HepG2 (cell line): ENCODE results near the gene DNAJC30. TPM values are rescaled to one million over a fixed set of nuclear protein-coding genes. Genes with fewer than 3 reads are reported as not detected.

Experiments
- ASH2L ChIP-seq: fragments of 300-600, 200-600 bp; sonication (generic); IDR thresholded peaks from 2 replicates; pipeline ENCODE4 v1.7.0; 2017; ENCODE audit warnings: low read depth, mild to moderate bottlenecking, moderate library complexity, mixed read lengths, low read length; ENCODE audit not compliant: insufficient read length
- FOXA1 ChIP-seq, 2 experiments: fragments of 450-650 bp in 1 of 2; sonication (generic) in 1 of 2; formaldehyde crosslinking in 1 of 2; IDR thresholded peaks; 2 replicates each; pipeline versions ENCODE4 v1.4.0 to v1.6.1; 2016 to 2020; ENCODE audit warnings: missing genetic modification reagents in 1 of 2
- HDAC2 ChIP-seq: sonication (generic); formaldehyde crosslinking; IDR thresholded peaks from 2 replicates; pipeline ENCODE4 v1.4.0; 2020; ENCODE audit warnings: missing genetic modification reagents
- HNRNPH1 ChIP-seq: fragments of 200-400 bp; formaldehyde crosslinking; optimal IDR thresholded peaks from 2 replicates; pipeline ENCODE3; 2017; ENCODE audit warnings: mild to moderate bottlenecking, low read depth, low read length
- REXO4 ChIP-seq: sonication (generic); formaldehyde crosslinking; IDR thresholded peaks from 2 replicates; pipeline ENCODE4 v1.8.0; 2022; ENCODE audit warnings: missing genetic modification reagents, mild to moderate bottlenecking, borderline replicate concordance
- SP1 ChIP-seq, 2 experiments: fragments of 450-650 bp in 1 of 2; sonication (generic) in 1 of 2; formaldehyde crosslinking in 1 of 2; IDR thresholded peaks; 2 replicates each; pipeline versions ENCODE4 v1.4.0 to v1.6.1; 2016 to 2020; ENCODE audit warnings: missing genetic modification reagents in 1 of 2
- WIZ ChIP-seq: sonication (generic); formaldehyde crosslinking; IDR thresholded peaks from 2 replicates; pipeline ENCODE4 v1.5.1; 2020; ENCODE audit warnings: mild to moderate bottlenecking, missing genetic modification reagents
- ZNF335 ChIP-seq: sonication (generic); formaldehyde crosslinking; IDR thresholded peaks from 2 replicates; pipeline ENCODE4 v1.4.0; 2020; ENCODE audit warnings: missing genetic modification reagents
- ZNF703 ChIP-seq: sonication (generic); formaldehyde crosslinking; IDR thresholded peaks from 2 replicates; pipeline ENCODE4 v1.5.1; 2020; ENCODE audit warnings: missing genetic modification reagents, mild to moderate bottlenecking, moderate library complexity, borderline replicate concordance
- ZNF792 ChIP-seq: IDR thresholded peaks from 2 replicates; pipeline ENCODE4 v1.6.1; 2016
- ZSCAN9 ChIP-seq: IDR thresholded peaks from 2 replicates; pipeline ENCODE4 v1.6.1; 2016; ENCODE audit warnings: borderline replicate concordance
- polyA plus RNA-seq, 8 experiments: library from polyadenylated mRNA; depleted of rRNA in 3 of 8; stranded (reverse) in 7 of 8; unstranded in 1 of 8; fragments of >200 nt; fragmentation: Illumina TruSeq in 4 of 8; extraction: Trizol in 4 of 8; gene quantifications; 2 replicates each; pipeline versions ENCODE4 v1.2.1 to v1.2.3, GENCODE V29; 2011 to 2016; ENCODE audit warnings: low read depth in 4 of 8, missing spikeins in 1 of 8, mixed read lengths in 1 of 8; ENCODE audit not compliant: insufficient read depth in 1 of 8
- total RNA-seq, 5 experiments: library from RNA; depleted of rRNA; stranded (reverse); fragments of >200 nt; fragmentation: Illumina TruSeq; extraction: Trizol; gene quantifications; 2 replicates each; pipeline ENCODE4 v1.2.3, GENCODE V29; 2016; ENCODE audit warnings: low read depth in 1 of 5
- TF ChIP-seq, protein P1 (sequence below): sonication (generic); formaldehyde crosslinking; IDR thresholded peaks from 2 replicates; pipeline ENCODE4 v1.4.0; 2020; ENCODE audit warnings: missing genetic modification reagents, borderline replicate concordance
- TF ChIP-seq, protein P2 (sequence below): fragments of 450-650 bp; IDR thresholded peaks from 2 replicates; pipeline ENCODE4 v1.6.1; 2016
- TF ChIP-seq, protein P3 (sequence below): sonication (generic); formaldehyde crosslinking; IDR thresholded peaks from 2 replicates; pipeline ENCODE4 v1.5.0; 2020; ENCODE audit warnings: mild to moderate bottlenecking, missing genetic modification reagents
- TF ChIP-seq, protein P4 (sequence below): sonication (generic); formaldehyde crosslinking; IDR thresholded peaks from 2 replicates; pipeline ENCODE4 v1.5.0; 2020; ENCODE audit warnings: mild to moderate bottlenecking, missing genetic modification reagents, moderate library complexity

The DNAJC30 gene
- total and polyA plus RNA-seq, 2 of the 13 experiments (the other 11 are each of a cell fraction or from before 2014, with no cell fraction given) = 3.3 to 3.8 TPM

DNA sequence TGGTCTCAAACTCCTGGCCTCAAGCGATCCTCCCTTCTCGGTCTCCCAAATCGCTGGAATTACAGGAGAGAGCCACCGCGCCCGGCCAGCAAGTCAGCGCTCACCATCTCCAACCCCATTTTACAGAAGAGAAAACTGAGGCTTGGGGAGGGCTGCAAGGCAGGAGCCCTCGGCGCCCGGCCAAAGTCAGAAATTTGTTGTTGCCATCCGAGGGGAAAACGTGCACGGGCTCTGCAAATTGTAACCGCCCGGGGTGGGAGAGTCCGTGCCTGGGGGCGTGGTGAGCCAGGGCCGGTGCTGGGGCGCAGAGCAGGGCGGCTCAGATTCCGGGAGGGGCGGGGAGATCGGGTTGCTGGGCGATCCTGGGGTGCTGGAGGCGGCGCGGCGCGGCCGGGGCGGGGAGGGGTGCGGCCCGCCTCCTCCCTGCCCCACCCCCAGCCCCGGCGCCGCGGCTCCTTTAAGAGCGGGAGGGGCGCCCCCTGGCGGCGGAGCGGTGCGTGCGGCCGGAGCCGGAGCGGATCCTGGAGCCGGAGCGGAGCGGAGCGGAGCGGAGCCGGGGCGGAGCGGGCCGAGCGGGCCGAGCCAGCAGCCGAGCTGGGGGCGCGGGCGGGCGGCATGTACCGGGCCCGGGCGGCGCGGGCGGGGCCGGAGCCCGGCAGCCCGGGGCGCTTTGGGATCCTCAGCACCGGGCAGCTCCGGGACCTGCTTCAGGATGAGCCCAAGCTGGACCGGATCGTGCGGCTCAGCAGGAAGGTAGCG is 15.7 kb downstream of the DNAJC30 start, which contains the start of gene VPS37D (continued):
- TF ChIP-seq ASH2L = peak; percentile 22
- TF ChIP-seq SP1 (IDR thresholded peaks at IDR 0.05) = no peak
- peak; percentile 44; the same call in 1 of the 2 replicates for TF ChIP-seq SP1 (CRISPR knock-in tag; IDR thresholded peaks at IDR 0.05)
- no peak for TF ChIP-seq WIZ (CRISPR knock-in tag)
- no peak for TF ChIP-seq ZSCAN9 (CRISPR knock-in tag)
- TF ChIP-seq ZNF703 (CRISPR knock-in tag) = no peak
- no peak for TF ChIP-seq ZNF335
- no peak for TF ChIP-seq HNRNPH1
- peak; percentile 79 for TF ChIP-seq HDAC2 (CRISPR knock-in tag)
- TF ChIP-seq, protein P1, sequence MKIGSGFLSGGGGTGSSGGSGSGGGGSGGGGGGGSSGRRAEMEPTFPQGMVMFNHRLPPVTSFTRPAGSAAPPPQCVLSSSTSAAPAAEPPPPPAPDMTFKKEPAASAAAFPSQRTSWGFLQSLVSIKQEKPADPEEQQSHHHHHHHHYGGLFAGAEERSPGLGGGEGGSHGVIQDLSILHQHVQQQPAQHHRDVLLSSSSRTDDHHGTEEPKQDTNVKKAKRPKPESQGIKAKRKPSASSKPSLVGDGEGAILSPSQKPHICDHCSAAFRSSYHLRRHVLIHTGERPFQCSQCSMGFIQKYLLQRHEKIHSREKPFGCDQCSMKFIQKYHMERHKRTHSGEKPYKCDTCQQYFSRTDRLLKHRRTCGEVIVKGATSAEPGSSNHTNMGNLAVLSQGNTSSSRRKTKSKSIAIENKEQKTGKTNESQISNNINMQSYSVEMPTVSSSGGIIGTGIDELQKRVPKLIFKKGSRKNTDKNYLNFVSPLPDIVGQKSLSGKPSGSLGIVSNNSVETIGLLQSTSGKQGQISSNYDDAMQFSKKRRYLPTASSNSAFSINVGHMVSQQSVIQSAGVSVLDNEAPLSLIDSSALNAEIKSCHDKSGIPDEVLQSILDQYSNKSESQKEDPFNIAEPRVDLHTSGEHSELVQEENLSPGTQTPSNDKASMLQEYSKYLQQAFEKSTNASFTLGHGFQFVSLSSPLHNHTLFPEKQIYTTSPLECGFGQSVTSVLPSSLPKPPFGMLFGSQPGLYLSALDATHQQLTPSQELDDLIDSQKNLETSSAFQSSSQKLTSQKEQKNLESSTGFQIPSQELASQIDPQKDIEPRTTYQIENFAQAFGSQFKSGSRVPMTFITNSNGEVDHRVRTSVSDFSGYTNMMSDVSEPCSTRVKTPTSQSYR (CRISPR knock-in tag) = peak; percentile 79; the same call in 1 of the 2 replicates
- TF ChIP-seq, protein P2, sequence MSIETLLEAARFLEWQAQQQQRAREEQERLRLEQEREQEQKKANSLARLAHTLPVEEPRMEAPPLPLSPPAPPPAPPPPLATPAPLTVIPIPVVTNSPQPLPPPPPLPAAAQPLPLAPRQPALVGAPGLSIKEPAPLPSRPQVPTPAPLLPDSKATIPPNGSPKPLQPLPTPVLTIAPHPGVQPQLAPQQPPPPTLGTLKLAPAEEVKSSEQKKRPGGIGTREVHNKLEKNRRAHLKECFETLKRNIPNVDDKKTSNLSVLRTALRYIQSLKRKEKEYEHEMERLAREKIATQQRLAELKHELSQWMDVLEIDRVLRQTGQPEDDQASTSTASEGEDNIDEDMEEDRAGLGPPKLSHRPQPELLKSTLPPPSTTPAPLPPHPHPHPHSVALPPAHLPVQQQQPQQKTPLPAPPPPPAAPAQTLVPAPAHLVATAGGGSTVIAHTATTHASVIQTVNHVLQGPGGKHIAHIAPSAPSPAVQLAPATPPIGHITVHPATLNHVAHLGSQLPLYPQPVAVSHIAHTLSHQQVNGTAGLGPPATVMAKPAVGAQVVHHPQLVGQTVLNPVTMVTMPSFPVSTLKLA = peak; percentile 43; the same call in 1 of the 2 replicates
- no peak for TF ChIP-seq FOXA1 (IDR thresholded peaks at IDR 0.05)
- no peak for TF ChIP-seq FOXA1 (CRISPR knock-in tag; IDR thresholded peaks at IDR 0.05)
- TF ChIP-seq, protein P3, sequence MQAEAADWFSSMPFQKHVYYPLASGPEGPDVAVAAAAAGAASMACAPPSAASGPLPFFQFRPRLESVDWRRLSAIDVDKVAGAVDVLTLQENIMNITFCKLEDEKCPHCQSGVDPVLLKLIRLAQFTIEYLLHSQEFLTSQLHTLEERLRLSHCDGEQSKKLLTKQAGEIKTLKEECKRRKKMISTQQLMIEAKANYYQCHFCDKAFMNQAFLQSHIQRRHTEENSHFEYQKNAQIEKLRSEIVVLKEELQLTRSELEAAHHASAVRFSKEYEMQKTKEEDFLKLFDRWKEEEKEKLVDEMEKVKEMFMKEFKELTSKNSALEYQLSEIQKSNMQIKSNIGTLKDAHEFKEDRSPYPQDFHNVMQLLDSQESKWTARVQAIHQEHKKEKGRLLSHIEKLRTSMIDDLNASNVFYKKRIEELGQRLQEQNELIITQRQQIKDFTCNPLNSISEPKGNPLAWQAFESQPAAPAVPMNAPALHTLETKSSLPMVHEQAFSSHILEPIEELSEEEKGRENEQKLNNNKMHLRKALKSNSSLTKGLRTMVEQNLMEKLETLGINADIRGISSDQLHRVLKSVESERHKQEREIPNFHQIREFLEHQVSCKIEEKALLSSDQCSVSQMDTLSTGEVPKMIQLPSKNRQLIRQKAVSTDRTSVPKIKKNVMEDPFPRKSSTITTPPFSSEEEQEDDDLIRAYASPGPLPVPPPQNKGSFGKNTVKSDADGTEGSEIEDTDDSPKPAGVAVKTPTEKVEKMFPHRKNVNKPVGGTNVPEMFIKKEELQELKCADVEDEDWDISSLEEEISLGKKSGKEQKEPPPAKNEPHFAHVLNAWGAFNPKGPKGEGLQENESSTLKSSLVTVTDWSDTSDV (CRISPR knock-in tag) = no peak
- no peak for TF ChIP-seq REXO4 (CRISPR knock-in tag)
- no peak for TF ChIP-seq ZNF792 (CRISPR knock-in tag)
- TF ChIP-seq, protein P4, sequence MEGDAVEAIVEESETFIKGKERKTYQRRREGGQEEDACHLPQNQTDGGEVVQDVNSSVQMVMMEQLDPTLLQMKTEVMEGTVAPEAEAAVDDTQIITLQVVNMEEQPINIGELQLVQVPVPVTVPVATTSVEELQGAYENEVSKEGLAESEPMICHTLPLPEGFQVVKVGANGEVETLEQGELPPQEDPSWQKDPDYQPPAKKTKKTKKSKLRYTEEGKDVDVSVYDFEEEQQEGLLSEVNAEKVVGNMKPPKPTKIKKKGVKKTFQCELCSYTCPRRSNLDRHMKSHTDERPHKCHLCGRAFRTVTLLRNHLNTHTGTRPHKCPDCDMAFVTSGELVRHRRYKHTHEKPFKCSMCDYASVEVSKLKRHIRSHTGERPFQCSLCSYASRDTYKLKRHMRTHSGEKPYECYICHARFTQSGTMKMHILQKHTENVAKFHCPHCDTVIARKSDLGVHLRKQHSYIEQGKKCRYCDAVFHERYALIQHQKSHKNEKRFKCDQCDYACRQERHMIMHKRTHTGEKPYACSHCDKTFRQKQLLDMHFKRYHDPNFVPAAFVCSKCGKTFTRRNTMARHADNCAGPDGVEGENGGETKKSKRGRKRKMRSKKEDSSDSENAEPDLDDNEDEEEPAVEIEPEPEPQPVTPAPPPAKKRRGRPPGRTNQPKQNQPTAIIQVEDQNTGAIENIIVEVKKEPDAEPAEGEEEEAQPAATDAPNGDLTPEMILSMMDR (CRISPR knock-in tag) = peak; percentile 79
